NCI-H345 treated with DMSO at 0.1 percent for 48 hours (cell line): ENCODE data around the gene TAS2R13.

ENCODE experiments used
- DNase-seq: peaks from one replicate; lab custom pipeline; 2025; ENCODE audit not compliant: unreplicated experiment; lab: John Stamatoyannopoulos, UW

The TAS2R13 gene

GRCh38 chr12:10873378-10873777, 36.0 kb downstream of the TAS2R13 start:
- DNase-seq, result no peak

DNA sequence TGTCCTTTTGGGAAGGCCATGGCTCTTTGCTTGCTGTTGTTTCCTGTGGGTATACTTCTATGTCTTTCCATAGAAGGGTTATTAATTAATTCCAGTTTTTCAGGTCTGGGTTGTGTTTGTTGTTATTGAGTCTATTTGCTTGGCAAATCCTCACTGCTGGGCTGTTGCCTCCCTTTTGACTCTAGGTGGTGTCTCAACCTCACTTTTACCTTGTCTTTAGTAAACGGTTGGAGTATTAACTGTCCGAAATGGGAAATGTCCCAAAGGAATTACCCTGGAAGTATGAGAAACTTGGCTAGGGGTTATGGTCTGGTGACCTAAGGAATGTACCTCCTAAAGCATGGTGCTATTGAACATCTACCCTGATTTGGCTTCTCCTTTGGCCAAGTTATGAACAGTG, 42.0 kb downstream of the TAS2R13 start:
- DNase-seq, result no peak

GRCh38 chr12:10863512-10864218, 45.7 kb downstream of the TAS2R13 start:
- DNase-seq, result no peak

GRCh38 chr12:10861366-10861765, 48.0 kb downstream of the TAS2R13 start:
- DNase-seq, result no peak
